ENCODE measurements around the gene SLBP. TPM values are rescaled to one million over a fixed set of nuclear protein-coding genes. Genes with fewer than 3 reads are reported as not detected.

The SLBP gene
- total RNA-seq, 1 experiment from 2014 or later, result 73.4 TPM

- Histone ChIP-seq H3K4me1 (ENCODE audit: control insufficient read depth, insufficient read depth, low read length) (no peaks in the 10 kb centered on the region), H3K27ac (ENCODE audit: low read length) (no peak overlapping the region), H3K9me3 (ENCODE audit: control insufficient read depth, insufficient read depth, low read depth, low read length) (no peaks in the 10 kb centered on the region), H3K4me3 (ENCODE audit: low read depth in 2 of 2, low read length in 2 of 2) (no peak overlapping the region), H3K36me3 (ENCODE audit: control insufficient read depth, insufficient read depth, low read length) (no peaks in the 10 kb centered on the region), H3K27me3 (ENCODE audit: control insufficient read depth, insufficient read depth, low read length) (no peaks in the 10 kb centered on the region)
- intact Hi-C loops (cut with micrococcal nuclease; ENCODE audit: unreplicated experiment), result no loop called here
- ChIA-PET POLR2A (no interaction called here), CTCF (no interaction called here)
- no peak for DNase-seq (ENCODE audit: low read depth, low spot score)
- in situ Hi-C loops (cut with HindIII; ENCODE audit: low pct_unique_long_range_greater_than_20kb, low sequenced_read_pairs), result no loop called here
- BruUV-seq (replicated peaks), result no TSS peak
- ATAC-seq, result no peak
- TF ChIP-seq POLR2AphosphoS5 (IDR thresholded peaks at IDR 0.05; ENCODE audit: low read depth, low read length) (no peak), TCF7L2 (IDR thresholded peaks at IDR 0.05; ENCODE audit: low read depth, low read length) (no peak), SIN3A (IDR thresholded peaks at IDR 0.05; ENCODE audit: borderline replicate concordance, insufficient read depth, low read depth, low read length) (no peak), CTCF (IDR thresholded peaks at IDR 0.05) (no peak), REST (IDR thresholded peaks at IDR 0.05; ENCODE audit: insufficient read depth in 1 of 2, low read depth in 2 of 2, low read length in 1 of 2) (no peak)
Observed at GRCh38 chr4:1656132-1656531, 56.0 kb downstream of the SLBP start.

- DNase-seq (ENCODE audit: low read depth, low spot score) (no peak), ATAC-seq (no peak)
- POLR2A ChIA-PET, result no interaction called here
- H3K9me3 ChIP-seq (ENCODE audit: control insufficient read depth, insufficient read depth, low read depth, low read length), result no peaks in the 10 kb centered on the region
- no TSS peak for BruUV-seq (replicated peaks)
- TF ChIP-seq POLR2AphosphoS5 (IDR thresholded peaks at IDR 0.05; ENCODE audit: low read depth, low read length) (no peak), REST (IDR thresholded peaks at IDR 0.05; ENCODE audit: insufficient read depth in 1 of 2, low read depth in 2 of 2, low read length in 1 of 2) (no peak), TCF7L2 (IDR thresholded peaks at IDR 0.05; ENCODE audit: low read depth, low read length) (no peak), SIN3A (IDR thresholded peaks at IDR 0.05; ENCODE audit: borderline replicate concordance, insufficient read depth, low read depth, low read length) (no peak)
- intact Hi-C loops (cut with micrococcal nuclease; ENCODE audit: unreplicated experiment) (no loop called here), in situ Hi-C loops (cut with HindIII; ENCODE audit: low pct_unique_long_range_greater_than_20kb, low sequenced_read_pairs) (no loop called here)
- no peak overlapping the region for H3K27ac ChIP-seq (ENCODE audit: low read length)
- no peaks in the 10 kb centered on the region for H3K4me1 ChIP-seq (ENCODE audit: control insufficient read depth, insufficient read depth, low read length)
- CTCF ChIA-PET, result no interaction called here
- no peaks in the 10 kb centered on the region for H3K36me3 ChIP-seq (ENCODE audit: control insufficient read depth, insufficient read depth, low read length)
- no peaks in the 10 kb centered on the region for H3K27me3 ChIP-seq (ENCODE audit: control insufficient read depth, insufficient read depth, low read length)
- no peak overlapping the region for H3K4me3 ChIP-seq (ENCODE audit: low read depth in 2 of 2, low read length in 2 of 2)
Observed at GRCh38 chr4:1655676-1656075, 56.4 kb downstream of the SLBP start.
